Measurements from ENCODE around the gene CIB2.
A peak's percentile ranks its signal among the peaks of the same experiment; 100 is the strongest.

Gene CIB2

GRCh38 chr15:78149068-78149804 is 18.0 kb upstream of the CIB2 start, which contains the start of gene IDH3A:
Gene IDH3A (plus strand): TSS chr15:78149362. CDS start chr15:78149404, 42 bp downstream.
- peak within 1 kb of the TSS; percentile 81 to 82 for H3K4me3 ChIP-seq (ENCODE audit: low read depth in 1 of 2, low read length in 1 of 2)
- H3K27ac ChIP-seq: peak within 1 kb of the TSS; percentile 71
- peaks cover 13 to 21% of the 10 kb centered on the region in 2 experiments for H3K4me1 ChIP-seq (ENCODE audit: control insufficient read depth in 1 of 2, insufficient read depth in 1 of 2, low read depth in 1 of 2, low read length in 1 of 2)
- TF ChIP-seq CTCF (IDR thresholded peaks at IDR 0.05): peak; percentile 56
- H3K27me3 ChIP-seq: peaks cover 5% of the 10 kb centered on the region
- H3K36me3 ChIP-seq: no peaks in the 10 kb centered on the region
- no peaks in the 10 kb centered on the region for H3K9me3 ChIP-seq

- Histone ChIP-seq H3K27me3 (peaks cover 5% of the 10 kb centered on the region), H3K4me1 (ENCODE audit: control insufficient read depth in 1 of 2, insufficient read depth in 1 of 2, low read depth in 1 of 2, low read length in 1 of 2) (peaks cover 13 to 21% of the 10 kb centered on the region in 2 experiments), H3K9me3 (no peaks in the 10 kb centered on the region), H3K36me3 (no peaks in the 10 kb centered on the region), H3K4me3 (ENCODE audit: low read depth in 1 of 2, low read length in 1 of 2) (peak overlapping the region; percentile 81 to 82), H3K27ac (peak overlapping the region; percentile 71)
- no peak for TF ChIP-seq CTCF (IDR thresholded peaks at IDR 0.05)
Measured at GRCh38 chr15:78148392-78149067, 17.3 kb upstream of the CIB2 start.

- Histone ChIP-seq H3K4me3 (ENCODE audit: low read depth in 1 of 2, low read length in 1 of 2) (no peak overlapping the region), H3K27ac (peak overlapping the region; percentile 71)
- no peak for TF ChIP-seq CTCF (IDR thresholded peaks at IDR 0.05)
Measured at GRCh38 chr15:78147566-78147965, 16.3 kb upstream of the CIB2 start.

GRCh38 chr15:78146425-78147154 is 15.3 kb upstream of the CIB2 start:
- no peak for TF ChIP-seq CTCF (IDR thresholded peaks at IDR 0.05)
- Histone ChIP-seq H3K27me3 (peaks cover 5% of the 10 kb centered on the region), H3K27ac (no peak overlapping the region), H3K9me3 (no peaks in the 10 kb centered on the region), H3K4me3 (ENCODE audit: low read depth in 1 of 2, low read length in 1 of 2) (no peak overlapping the region), H3K4me1 (ENCODE audit: control insufficient read depth in 1 of 2, insufficient read depth in 1 of 2, low read depth in 1 of 2, low read length in 1 of 2) (peaks cover 13 to 21% of the 10 kb centered on the region in 2 experiments), H3K36me3 (no peaks in the 10 kb centered on the region)

More at GRCh38 chr15:78147566-78147965, 16.3 kb upstream of the CIB2 start:
- Histone ChIP-seq H3K36me3 (no peaks in the 10 kb centered on the region), H3K9me3 (no peaks in the 10 kb centered on the region), H3K4me1 (ENCODE audit: control insufficient read depth in 1 of 2, insufficient read depth in 1 of 2, low read depth in 1 of 2, low read length in 1 of 2) (peaks cover 13 to 21% of the 10 kb centered on the region in 2 experiments), H3K27me3 (peaks cover 5% of the 10 kb centered on the region)

GRCh38 chr15:78142332-78142731 is 11.1 kb upstream of the CIB2 start:
- TF ChIP-seq CTCF (IDR thresholded peaks at IDR 0.05): no peak
- H3K4me3 ChIP-seq (ENCODE audit: low read depth in 1 of 2, low read length in 1 of 2): no peak overlapping the region
- H3K9me3 ChIP-seq: no peaks in the 10 kb centered on the region
- no peaks in the 10 kb centered on the region for H3K4me1 ChIP-seq (ENCODE audit: control insufficient read depth in 1 of 2, insufficient read depth in 1 of 2, low read depth in 1 of 2, low read length in 1 of 2)
- H3K27me3 ChIP-seq: no peaks in the 10 kb centered on the region
- no peak overlapping the region for H3K27ac ChIP-seq
- no peaks in the 10 kb centered on the region for H3K36me3 ChIP-seq
